A549 (cell line): ENCODE results near the gene AEBP1. TPM values are rescaled to one million over a fixed set of nuclear protein-coding genes. Genes with fewer than 3 reads are reported as not detected.

Experiments
- ATAC-seq, 2 experiments: fragments of 200-7000 bp in 1 of 2; fragments of >200 bp in 1 of 2; cut with Nextera tagmentation in 1 of 2; cut with Tn5 transposase in 1 of 2; 3 replicates each; pipeline versions ENCODE4 v1.8.0 to v1.9.1; 2018 to 2020; ENCODE audit warnings: mild to moderate bottlenecking in 1 of 2, moderate library complexity in 1 of 2
- CTCF ChIA-PET: fragments of 300-600 bp; sonication (Branson Sonifier 250); formaldehyde crosslinking; extraction: SDS; loops from one replicate; lab custom pipeline; 2021; ENCODE audit warnings: antibody characterized with exemption, inconsistent platforms; lab: Yijun Ruan, JAX
- POLR2A ChIA-PET: fragments of 350-600 bp; formaldehyde crosslinking; extraction: SDS; loops from one replicate; lab custom pipeline; 2021; ENCODE audit warnings: antibody characterized with exemption, inconsistent platforms; lab: Yijun Ruan, JAX
- DNase-seq, 2 experiments: peaks; one replicate each; pipeline versions ENCODE4 v3.0.0 to v3.0.0-alpha.2; 2011 to 2016; ENCODE audit warnings: low read depth in 1 of 2, low spot score in 1 of 2
- FAIRE-seq: peaks from 2 replicates; lab custom pipeline; 2011; peaks lifted over from hg19 to GRCh38; lab: Jason Lieb, UNC
- H3K27ac ChIP-seq, 2 experiments: fragments of >200 bp; sonication (Bioruptor Twin); formaldehyde crosslinking; 3 replicates each; pipeline ENCODE4 v1.5.1; 2016 to 2017
- H3K4me1 ChIP-seq: fragments of >200 bp; sonication (Bioruptor Twin); formaldehyde crosslinking; 3 replicates; pipeline ENCODE4 v1.6.1; 2016
- H3K4me2 ChIP-seq: fragments of >200 bp; sonication (Bioruptor Twin); formaldehyde crosslinking; 3 replicates; pipeline ENCODE4 v1.6.1; 2016
- H3K4me3 ChIP-seq: fragments of >200 bp; sonication (Bioruptor Twin); formaldehyde crosslinking; 3 replicates; pipeline ENCODE4 v1.5.1; 2016
- H3K9me3 ChIP-seq: fragments of >200 bp; sonication (Bioruptor Twin); formaldehyde crosslinking; 3 replicates; pipeline ENCODE4 v1.6.1; 2016
- BHLHE40 ChIP-seq: IDR thresholded peaks from 2 replicates; pipeline ENCODE4 v1.6.1; 2012; ENCODE audit warnings: low read depth, low read length, inconsistent platforms
- CBX2 ChIP-seq: fragments of 200-600 bp; sonication (generic); IDR thresholded peaks from 2 replicates; pipeline ENCODE4 v1.6.1; 2016; ENCODE audit warnings: low read depth, mild to moderate bottlenecking, borderline replicate concordance
- CBX8 ChIP-seq: fragments of 200-600 bp; sonication (generic); IDR thresholded peaks from 2 replicates; pipeline ENCODE4 v1.6.1; 2016
- ESRRA ChIP-seq: fragments of 150-350 bp; IDR thresholded peaks from 2 replicates; pipeline ENCODE4 v1.6.1; 2014; ENCODE audit warnings: mild to moderate bottlenecking, low read length, borderline replicate concordance
- FOSL2 ChIP-seq, 2 experiments: fragments of 450-650 bp in 1 of 2; fragments of >200 bp in 1 of 2; sonication (Bioruptor Twin) in 1 of 2; formaldehyde crosslinking; IDR thresholded peaks; 2 replicates each; pipeline versions ENCODE4 v1.5.0 to v1.6.1; 2016 to 2020; ENCODE audit warnings: mild to moderate bottlenecking in 1 of 2, moderate library complexity in 1 of 2
- FOXS1 ChIP-seq: fragments of 250-450 bp; sonication (Bioruptor Pico); IDR thresholded peaks from 2 replicates; pipeline ENCODE4 v1.5.0; 2020; ENCODE audit warnings: mild to moderate bottlenecking, moderate library complexity
- HMGXB4 ChIP-seq: fragments of 250-450 bp; sonication (Bioruptor Pico); IDR thresholded peaks from 2 replicates; pipeline ENCODE4 v1.5.0; 2021; ENCODE audit warnings: mild to moderate bottlenecking, moderate library complexity, borderline replicate concordance
- JUN ChIP-seq, 2 experiments: fragments of >200 bp; sonication (Bioruptor Twin); formaldehyde crosslinking; IDR thresholded peaks; 2 replicates in 1 of 2; 3 replicates in 1 of 2; pipeline ENCODE4 v1.6.1; 2016 to 2017
- JUNB ChIP-seq: fragments of >200 bp; sonication (Bioruptor Twin); formaldehyde crosslinking; IDR thresholded peaks from 2 replicates; pipeline ENCODE4 v1.6.1; 2016
- MAFK ChIP-seq: fragments of 450-650 bp; IDR thresholded peaks from 2 replicates; pipeline ENCODE4 v1.6.1; 2014; ENCODE audit not compliant: partially characterized antibody
- MAZ ChIP-seq: fragments of 150-350 bp; IDR thresholded peaks from 2 replicates; pipeline ENCODE4 v1.6.1; 2014; ENCODE audit warnings: antibody characterized with exemption, low read depth, low read length, borderline replicate concordance
- NR3C1 ChIP-seq: fragments of >200 bp; sonication (Bioruptor Twin); formaldehyde crosslinking; IDR thresholded peaks from 3 replicates; pipeline ENCODE4 v1.6.1; 2017
- PHF8 ChIP-seq: fragments of 200-600 bp; sonication (generic); IDR thresholded peaks from 2 replicates; pipeline ENCODE4 v1.6.1; 2016; ENCODE audit warnings: low read depth, mild to moderate bottlenecking, antibody characterized with exemption, moderate library complexity, borderline replicate concordance
- POLR2A ChIP-seq: IDR thresholded peaks from 2 replicates; pipeline ENCODE4 v1.6.1; 2012; ENCODE audit warnings: mild to moderate bottlenecking, low read length
- POLR2AphosphoS2 ChIP-seq: conservative IDR thresholded peaks from 2 replicates; pipeline ENCODE4 v1.6.1; 2012; ENCODE audit warnings: low read length, improper control_type of control experiment, inconsistent platforms
- RFX5 ChIP-seq: fragments of 450-650 bp; IDR thresholded peaks from 2 replicates; pipeline ENCODE4 v1.7.1; 2014; ENCODE audit warnings: antibody characterized with exemption, mild to moderate bottlenecking, moderate library complexity
- RNF2 ChIP-seq: fragments of 200-600 bp; sonication (generic); IDR thresholded peaks from 2 replicates; pipeline ENCODE4 v1.6.1; 2016; ENCODE audit warnings: low read depth, mild to moderate bottlenecking, antibody characterized with exemption, moderate library complexity, borderline replicate concordance
- ZFP36 ChIP-seq: fragments of 450-650 bp; IDR thresholded peaks from 2 replicates; pipeline ENCODE4 v1.6.1; 2014; ENCODE audit warnings: borderline replicate concordance; ENCODE audit not compliant: partially characterized antibody
- ZNF302 ChIP-seq: fragments of 250-450 bp; sonication (Bioruptor Pico); IDR thresholded peaks from 2 replicates; pipeline ENCODE4 v1.9.0; 2021; ENCODE audit warnings: inconsistent platforms, mild to moderate bottlenecking, moderate library complexity
- ZSCAN20 ChIP-seq: fragments of 250-450 bp; sonication (Bioruptor Pico); IDR thresholded peaks from 2 replicates; pipeline ENCODE4 v1.8.0; 2022; ENCODE audit warnings: mild to moderate bottlenecking, moderate library complexity
- WGBS: methylation state at CpG from one replicate; pipeline ENCODE4 v1.1.6; 2017; ENCODE audit errors: missing lambda C conversion rate; 5-methylcytosine and 5-hydroxymethylcytosine counted together
- polyA plus RNA-seq, 4 experiments: library from polyadenylated mRNA; depleted of rRNA in 3 of 4; stranded (reverse); fragments of >200 nt; fragmentation: RNase III in 1 of 4; extraction: RNeasy Plus Mini Kit Qiagen cat#74134 plus additional on column Dnase treatment in 1 of 4; gene quantifications; 2 replicates in 3 of 4; 3 replicates in 1 of 4; pipeline ENCODE4 v1.2.3, GENCODE V29; 2011 to 2017
- TF ChIP-seq, protein P1 (sequence below): fragments of >200 bp; sonication (Bioruptor Twin); formaldehyde crosslinking; IDR thresholded peaks from 3 replicates; pipeline ENCODE4 v1.5.1; 2016
- TF ChIP-seq, protein P2 (sequence below): fragments of 250-450 bp; sonication (Bioruptor Pico); IDR thresholded peaks from 2 replicates; pipeline ENCODE4 v1.5.0; 2020; ENCODE audit warnings: low read depth, mild to moderate bottlenecking, moderate library complexity

The AEBP1 gene
- polyA plus RNA-seq, 2 of the 4 experiments (the other 2 are of a cell fraction) = not detected

- TF ChIP-seq JUNB = no peak
- TF ChIP-seq NR3C1 = no peak
- no peak for TF ChIP-seq PHF8
- no peak for TF ChIP-seq MAFK
- no peak for TF ChIP-seq FOXS1 (CRISPR knock-in tag)
- TF ChIP-seq POLR2A = no peak
- TF ChIP-seq RFX5 = no peak
- TF ChIP-seq FOSL2 (IDR thresholded peaks at IDR 0.05) = no peak
- TF ChIP-seq FOSL2 (CRISPR knock-in tag; IDR thresholded peaks at IDR 0.05) = no peak
- TF ChIP-seq, protein P1, sequence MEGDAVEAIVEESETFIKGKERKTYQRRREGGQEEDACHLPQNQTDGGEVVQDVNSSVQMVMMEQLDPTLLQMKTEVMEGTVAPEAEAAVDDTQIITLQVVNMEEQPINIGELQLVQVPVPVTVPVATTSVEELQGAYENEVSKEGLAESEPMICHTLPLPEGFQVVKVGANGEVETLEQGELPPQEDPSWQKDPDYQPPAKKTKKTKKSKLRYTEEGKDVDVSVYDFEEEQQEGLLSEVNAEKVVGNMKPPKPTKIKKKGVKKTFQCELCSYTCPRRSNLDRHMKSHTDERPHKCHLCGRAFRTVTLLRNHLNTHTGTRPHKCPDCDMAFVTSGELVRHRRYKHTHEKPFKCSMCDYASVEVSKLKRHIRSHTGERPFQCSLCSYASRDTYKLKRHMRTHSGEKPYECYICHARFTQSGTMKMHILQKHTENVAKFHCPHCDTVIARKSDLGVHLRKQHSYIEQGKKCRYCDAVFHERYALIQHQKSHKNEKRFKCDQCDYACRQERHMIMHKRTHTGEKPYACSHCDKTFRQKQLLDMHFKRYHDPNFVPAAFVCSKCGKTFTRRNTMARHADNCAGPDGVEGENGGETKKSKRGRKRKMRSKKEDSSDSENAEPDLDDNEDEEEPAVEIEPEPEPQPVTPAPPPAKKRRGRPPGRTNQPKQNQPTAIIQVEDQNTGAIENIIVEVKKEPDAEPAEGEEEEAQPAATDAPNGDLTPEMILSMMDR = no peak
- no peak for TF ChIP-seq JUN (IDR thresholded peaks at IDR 0.05)
- no peak for TF ChIP-seq ZSCAN20 (CRISPR knock-in tag)
- POLR2A ChIA-PET = no interaction called here
- no peak for ATAC-seq
- Histone ChIP-seq H3K4me2 (no peak overlapping the region), H3K27ac (no peak overlapping the region), H3K9me3 (no peaks in the 10 kb centered on the region), H3K4me1 (no peaks in the 10 kb centered on the region), H3K4me3 (no peak overlapping the region)
- no peak for DNase-seq
- 49% methylated on average over 4 of the region's 4 CpGs for WGBS
- FAIRE-seq = no peak
- CTCF ChIA-PET = no interaction called here
These were observed 58.0 kb downstream of the AEBP1 start for GRCh38 chr7:44162179-44162578.

GRCh38 chr7:44162785-44163395, 58.7 kb downstream of the AEBP1 start:
- FAIRE-seq = no peak
- H3K27ac ChIP-seq = no peak overlapping the region
- CTCF ChIA-PET = interaction anchor here (0.6 to 1.5 kb wide), 5 partner anchors 9 to 78 kb away, joined by 3 to 4 read pairs (median 3); no protein-coding TSS in a partner anchor

More at GRCh38 chr7:44162785-44163395, 58.7 kb downstream of the AEBP1 start:
- peak in 1 of 2 experiments; percentile 18; a peak in 2 of 6 replicates for ATAC-seq
- Histone ChIP-seq H3K9me3 (no peaks in the 10 kb centered on the region), H3K4me3 (no peak overlapping the region), H3K4me2 (no peak overlapping the region), H3K4me1 (no peaks in the 10 kb centered on the region)
- 29% methylated on average over 1 of the region's 1 CpG for WGBS
- no peak for DNase-seq
- no peak for TF ChIP-seq RNF2
- TF ChIP-seq FOSL2 (IDR thresholded peaks at IDR 0.05) = no peak
- TF ChIP-seq FOSL2 (CRISPR knock-in tag; IDR thresholded peaks at IDR 0.05) = no peak
- TF ChIP-seq HMGXB4 (CRISPR knock-in tag) = no peak
- no peak for TF ChIP-seq CBX2
- TF ChIP-seq PHF8 = no peak
- TF ChIP-seq ZFP36 = no peak
- no peak for TF ChIP-seq BHLHE40
- no peak for TF ChIP-seq POLR2A
- TF ChIP-seq, protein P2, sequence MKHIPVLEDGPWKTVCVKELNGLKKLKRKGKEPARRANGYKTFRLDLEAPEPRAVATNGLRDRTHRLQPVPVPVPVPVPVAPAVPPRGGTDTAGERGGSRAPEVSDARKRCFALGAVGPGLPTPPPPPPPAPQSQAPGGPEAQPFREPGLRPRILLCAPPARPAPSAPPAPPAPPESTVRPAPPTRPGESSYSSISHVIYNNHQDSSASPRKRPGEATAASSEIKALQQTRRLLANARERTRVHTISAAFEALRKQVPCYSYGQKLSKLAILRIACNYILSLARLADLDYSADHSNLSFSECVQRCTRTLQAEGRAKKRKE (CRISPR knock-in tag) = no peak
- TF ChIP-seq ESRRA = no peak
- no peak for TF ChIP-seq NR3C1
- no peak for TF ChIP-seq ZNF302 (CRISPR knock-in tag)
- no peak for TF ChIP-seq CBX8
- no peak for TF ChIP-seq FOXS1 (CRISPR knock-in tag)
- no peak for TF ChIP-seq MAZ
- TF ChIP-seq POLR2AphosphoS2 = no peak
- POLR2A ChIA-PET = no interaction called here
